Tibial artery (tissue), 4 donors: ENCODE results near the gene TNS3.

Source experiments
- DNase-seq, 2 donors: peaks; one replicate each; pipeline ENCODE4 v3.0.0-alpha.2; 2019
- H3K27ac ChIP-seq, 2 donors: fragments of 200-600 bp; sonication (generic) in 1 of 2; 1 replicate in 1 of 2; 2 replicates in 1 of 2; pipeline ENCODE4 v1.5.1; 2018 to 2019; ENCODE audit warnings: mild to moderate bottlenecking in 1 of 2
- H3K27me3 ChIP-seq, 2 donors: fragments of 200-600 bp; sonication (generic) in 1 of 2; one replicate each; pipeline versions ENCODE4 v1.5.1 to v1.6.0; 2016 to 2019
- H3K36me3 ChIP-seq, 3 donors: fragments of 200-600 bp; sonication (generic) in 2 of 3; one replicate each; pipeline ENCODE4 v1.5.1; 2016 to 2019; ENCODE audit warnings: mild to moderate bottlenecking in 2 of 3
- H3K4me1 ChIP-seq, 4 donors: fragments of 200-600 bp; sonication (generic) in 2 of 4; 1 replicate in 3 of 4; 2 replicates in 1 of 4; pipeline ENCODE4 v1.5.1; 2016 to 2019
- H3K4me3 ChIP-seq, 2 donors: fragments of 200-600 bp; sonication (generic) in 1 of 2; 1 replicate in 1 of 2; 2 replicates in 1 of 2; pipeline ENCODE4 v1.5.1; 2018 to 2019; ENCODE audit warnings: mild to moderate bottlenecking in 2 of 2
- H3K9me3 ChIP-seq, 3 donors: fragments of 200-600 bp; sonication (generic) in 1 of 3; one replicate each; pipeline ENCODE4 v1.5.1; 2016 to 2019
- CTCF ChIP-seq, 2 experiments: fragments of 200-600 bp in 1 of 2; fragments of 450-650 bp in 1 of 2; IDR thresholded peaks; one replicate each; pipeline ENCODE4 v1.5.1; 2017 to 2019; ENCODE audit warnings: antibody characterized with exemption in 2 of 2, mild to moderate bottlenecking in 1 of 2, moderate library complexity in 1 of 2
- intact Hi-C: fragments of 100-400 bp; cut with DNase I; formaldehyde crosslinking; loops from one replicate; pipeline ENCODE4 v1.15.0; 2023; ENCODE audit warnings: low total_unique reads

TNS3 gene

DNA sequence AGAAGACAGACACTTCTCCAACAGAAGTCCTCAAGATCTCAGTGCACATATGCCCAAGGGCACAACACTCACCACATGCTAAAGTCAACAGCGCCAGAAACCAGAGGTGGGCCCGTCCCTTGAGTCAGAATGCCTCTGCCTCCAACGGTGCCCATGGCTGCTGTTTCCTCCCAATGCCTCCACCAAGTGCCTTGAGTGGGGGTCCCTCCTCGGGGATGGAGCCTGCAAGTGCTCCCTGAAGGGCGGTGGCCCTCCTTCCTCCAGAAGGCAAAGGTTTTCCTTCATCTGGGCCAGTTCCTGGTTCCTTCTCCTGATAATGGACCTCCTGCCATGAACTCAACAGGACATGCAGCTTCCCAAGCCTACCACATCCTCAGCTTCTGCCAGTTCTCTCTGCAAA, 58.5 kb downstream of the TNS3 start:
- no peaks in the 10 kb centered on the region for H3K9me3 ChIP-seq
- H3K27me3 ChIP-seq = no peaks in the 10 kb centered on the region
- intact Hi-C loops = no loop called here
- peaks cover 17 to 47% (median 27%) of the 10 kb centered on the region in 3 donors for H3K36me3 ChIP-seq
- no peak overlapping the region for H3K4me3 ChIP-seq
- no peak for DNase-seq
- H3K4me1 ChIP-seq = peaks cover 0 to 34% (median 25%) of the 10 kb centered on the region in 4 donors
- TF ChIP-seq CTCF (IDR thresholded peaks at IDR 0.05) = no peak
- H3K27ac ChIP-seq = no peak overlapping the region

DNA sequence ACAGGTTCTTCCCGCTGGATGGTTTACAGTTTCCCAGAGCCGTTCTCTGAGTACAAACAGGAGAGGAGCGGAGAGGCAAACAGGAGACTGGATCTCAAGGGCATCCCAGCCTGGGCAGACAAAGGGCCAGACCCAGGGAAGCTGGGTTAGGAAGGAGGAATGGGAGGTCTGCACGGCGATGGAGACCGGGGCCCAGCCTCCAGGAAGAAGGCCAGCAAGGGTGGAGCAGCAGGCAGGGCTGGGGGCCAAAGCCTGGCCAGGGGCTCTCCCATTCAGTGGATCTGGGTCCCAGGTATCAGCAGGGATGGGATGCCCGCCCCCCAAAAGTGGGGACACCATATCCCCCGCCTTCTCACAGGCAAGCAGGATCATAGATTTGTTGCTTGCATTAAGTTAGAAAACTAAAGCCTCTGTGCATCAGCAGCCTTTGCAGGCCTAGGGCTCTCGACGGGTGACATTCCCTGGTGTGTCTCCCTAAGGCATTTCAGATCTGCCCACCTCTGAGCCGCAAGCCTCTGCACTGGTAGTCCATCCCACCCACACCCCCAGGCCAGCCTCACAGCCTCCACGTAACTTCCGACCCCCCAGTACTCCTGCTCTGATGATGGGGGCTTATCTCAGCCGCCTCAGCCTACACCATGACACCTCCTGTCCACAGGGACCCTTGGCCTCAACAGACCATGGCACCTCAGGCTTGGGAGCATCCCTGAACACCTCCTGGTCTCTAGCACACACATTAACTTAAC, 59.9 kb downstream of the TNS3 start:
- peaks cover 0 to 47% (median 30%) of the 10 kb centered on the region in 4 donors for H3K4me1 ChIP-seq
- intact Hi-C loops = no loop called here
- H3K27ac ChIP-seq = peak overlapping the region; percentile 61 to 62
- H3K36me3 ChIP-seq = peaks cover 5 to 34% (median 14%) of the 10 kb centered on the region in 3 donors
- H3K4me3 ChIP-seq = no peak overlapping the region
- H3K27me3 ChIP-seq = no peaks in the 10 kb centered on the region
- no peak for TF ChIP-seq CTCF (IDR thresholded peaks at IDR 0.05)
- H3K9me3 ChIP-seq = no peaks in the 10 kb centered on the region
- DNase-seq = no peak

GRCh38 chr7:47521011-47521795, 60.7 kb downstream of the TNS3 start:
- Histone ChIP-seq H3K9me3 (no peaks in the 10 kb centered on the region), H3K27me3 (no peaks in the 10 kb centered on the region), H3K27ac (peak overlapping the region; percentile 61 to 62), H3K4me1 (peaks cover 0 to 55% (median 34%) of the 10 kb centered on the region in 4 donors), H3K4me3 (no peak overlapping the region), H3K36me3 (peaks cover 2 to 26% (median 6%) of the 10 kb centered on the region in 3 donors)
- intact Hi-C loops = no loop called here
- no peak for TF ChIP-seq CTCF (IDR thresholded peaks at IDR 0.05)
- peak in 1 of 2 donors; percentile 61 for DNase-seq

DNA sequence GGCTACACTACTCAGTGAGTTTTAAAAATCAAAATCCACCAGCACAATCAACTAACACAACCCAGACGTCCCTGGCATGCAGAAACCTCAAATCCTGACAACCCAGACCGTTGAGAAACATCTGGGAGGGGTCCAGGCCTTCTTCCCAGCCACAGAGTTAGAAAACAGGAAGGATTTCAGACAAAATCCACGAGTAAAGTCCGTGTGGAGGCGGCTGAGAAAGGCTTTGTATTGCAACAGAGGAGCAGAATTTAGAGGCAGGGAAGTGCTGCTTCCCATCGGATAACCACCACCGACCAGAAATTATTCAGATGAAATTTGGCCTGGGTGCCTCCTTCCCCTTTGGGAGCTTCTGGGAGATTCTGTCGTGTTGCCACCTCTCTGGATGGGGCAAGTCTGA, 61.5 kb downstream of the TNS3 start:
- Histone ChIP-seq H3K4me1 (peaks cover 0 to 56% (median 34%) of the 10 kb centered on the region in 4 donors), H3K27ac (peak overlapping the region; percentile 61 to 62), H3K27me3 (no peaks in the 10 kb centered on the region), H3K4me3 (no peak overlapping the region), H3K36me3 (peaks cover 0 to 21% (median 0%) of the 10 kb centered on the region in 3 donors), H3K9me3 (no peaks in the 10 kb centered on the region)
- intact Hi-C loops = no loop called here
- TF ChIP-seq CTCF (IDR thresholded peaks at IDR 0.05) = no peak
- DNase-seq = peak; percentile 89 to 92

DNA sequence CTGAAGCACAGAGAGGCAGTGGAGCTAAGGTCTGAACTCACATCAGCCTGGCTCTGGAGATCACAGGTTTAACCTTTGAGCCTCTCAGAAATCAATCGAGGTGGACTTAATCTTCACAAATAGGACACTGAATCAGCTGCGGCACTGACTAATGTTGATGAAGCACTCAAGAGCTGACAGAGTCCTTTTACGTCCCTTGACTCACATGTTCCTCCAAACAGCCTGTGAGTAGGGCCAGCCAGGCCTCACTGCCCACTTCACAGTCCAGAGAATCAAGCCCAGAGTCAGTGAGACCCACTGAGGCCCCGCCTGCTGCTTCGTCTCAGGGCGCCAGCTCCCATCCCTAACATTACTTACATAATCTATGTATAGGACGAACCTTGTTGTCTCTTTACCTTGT, 63.1 kb downstream of the TNS3 start:
- Histone ChIP-seq H3K4me3 (no peak overlapping the region), H3K36me3 (peaks cover 0 to 9% (median 0%) of the 10 kb centered on the region in 3 donors), H3K4me1 (peaks cover 0 to 67% (median 36%) of the 10 kb centered on the region in 4 donors), H3K27me3 (no peaks in the 10 kb centered on the region), H3K9me3 (no peaks in the 10 kb centered on the region), H3K27ac (peak overlapping the region; percentile 61 to 62)
- no peak for TF ChIP-seq CTCF (IDR thresholded peaks at IDR 0.05)
- DNase-seq = peak; percentile 62 to 67
- intact Hi-C loops = no loop called here
